Hematopoietic multipotent progenitor cell treated with erythropoietin and hydrocortisone succinate and interleukin-3 and kit ligand, for 6 days (in vitro differentiated cells): ENCODE measurements around the gene ACTL6B.

Experiments
- DNase-seq: peaks from one replicate; pipeline ENCODE4 v3.0.0-alpha.2; 2015

ACTL6B gene

DNA sequence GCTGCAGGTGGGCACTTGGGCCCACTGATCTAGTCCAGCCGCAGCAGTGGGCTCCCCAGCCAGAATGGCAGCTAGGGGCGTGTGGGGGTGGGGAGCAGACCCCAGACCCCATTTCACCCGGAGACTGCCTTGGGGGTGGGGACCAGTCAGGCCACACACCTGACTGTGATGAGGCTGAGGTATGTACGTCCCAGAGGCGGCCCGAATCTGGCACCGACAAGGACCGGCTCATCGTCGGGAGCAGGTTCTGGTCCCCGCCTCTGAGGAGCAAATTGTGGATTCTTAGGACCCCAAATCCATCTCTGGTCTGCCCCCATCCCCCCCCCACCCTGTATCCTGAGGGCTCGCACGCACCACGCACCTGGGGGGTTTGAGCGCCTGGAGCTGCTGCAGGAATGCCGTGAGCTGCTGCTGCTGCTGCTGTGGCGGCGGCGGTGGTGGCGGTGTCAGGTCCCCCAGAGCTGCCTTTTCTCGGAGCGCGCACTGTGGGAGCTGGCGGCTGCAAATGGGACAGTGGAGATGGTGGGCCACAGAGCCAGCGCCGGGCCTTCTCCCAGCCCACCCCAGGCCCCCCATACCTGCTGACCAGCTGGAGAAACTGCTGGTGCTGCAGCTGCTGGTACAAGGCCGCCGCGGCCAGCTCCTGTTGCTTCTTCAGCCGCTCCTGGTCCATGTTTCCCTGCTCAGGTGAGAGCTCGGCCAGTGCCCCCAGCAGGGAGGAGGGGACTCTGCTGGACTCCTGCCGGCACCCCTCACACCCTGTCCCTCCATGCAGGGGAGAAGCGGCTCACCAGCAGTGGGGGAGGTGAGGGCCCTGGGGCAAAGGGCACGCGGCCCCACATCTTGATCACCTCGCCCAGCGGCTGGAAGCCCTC, 27.6 kb upstream of the ACTL6B start:
- no peak for DNase-seq

DNA sequence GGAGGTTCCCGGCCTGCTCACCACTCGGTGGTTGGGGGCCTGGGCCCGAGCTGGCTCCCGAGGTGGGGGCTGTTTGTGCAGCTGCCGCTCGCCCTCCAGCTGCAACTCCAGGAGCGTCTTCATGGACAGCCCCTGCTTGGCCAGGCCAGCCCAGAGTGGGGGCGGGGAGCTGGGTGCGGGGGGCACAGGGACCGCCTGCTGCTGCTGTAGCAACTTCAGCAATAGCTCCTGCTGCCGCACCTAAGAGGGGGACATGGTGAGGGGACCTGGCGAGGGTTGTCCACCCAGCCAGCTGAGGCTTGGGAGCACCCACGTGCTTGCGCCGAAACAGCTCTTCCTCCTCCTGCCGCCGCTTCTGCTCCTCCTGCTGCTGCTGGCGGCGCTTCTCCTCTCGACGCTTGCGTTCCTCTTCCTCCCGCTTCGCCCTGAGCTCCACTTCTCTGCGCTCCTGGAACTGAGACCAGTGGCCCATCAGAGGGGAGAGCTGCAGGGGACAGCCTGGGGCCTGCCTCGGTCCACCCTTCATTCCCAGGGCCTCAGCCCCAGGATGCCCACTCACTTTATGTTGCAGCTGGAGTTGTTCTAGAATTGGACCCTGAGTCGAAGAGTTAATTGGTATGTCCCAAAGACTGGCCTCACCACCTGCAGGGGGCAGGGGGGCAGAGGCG, 26.9 kb upstream of the ACTL6B start:
- DNase-seq = no peak

DNA sequence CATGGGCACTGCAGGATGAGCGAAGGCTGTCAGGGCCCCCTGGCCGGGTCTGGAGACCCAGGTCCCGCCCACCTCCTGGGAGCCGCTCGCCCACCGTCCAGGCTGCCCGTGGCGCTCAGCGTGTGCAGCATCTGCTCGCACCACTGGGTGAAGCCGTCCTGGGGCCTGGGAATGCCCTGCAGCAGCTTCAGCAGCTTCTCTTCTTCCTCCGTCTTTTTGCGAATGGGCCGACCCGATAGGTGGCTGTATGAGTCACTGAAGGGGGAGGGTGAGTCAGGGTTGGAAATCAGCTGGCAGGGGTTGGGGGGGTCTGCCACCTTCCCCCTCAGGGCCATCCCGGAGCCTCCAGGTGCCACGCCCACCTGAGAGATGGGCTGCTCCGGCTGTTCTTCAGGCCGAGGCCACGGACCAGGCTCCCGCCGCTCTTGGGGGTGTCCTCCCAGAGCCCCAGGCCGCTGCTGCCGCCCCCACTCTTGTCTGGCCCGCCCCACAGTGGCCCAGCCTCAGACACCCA, 26.0 kb upstream of the ACTL6B start:
- peak; percentile 19 for DNase-seq

- DNase-seq = peak; percentile 10
Observed at GRCh38 chr7:100681491-100682227, 25.4 kb upstream of the ACTL6B start.

- DNase-seq = peak; percentile 50
Observed at GRCh38 chr7:100680576-100681271, 24.5 kb upstream of the ACTL6B start.

DNA sequence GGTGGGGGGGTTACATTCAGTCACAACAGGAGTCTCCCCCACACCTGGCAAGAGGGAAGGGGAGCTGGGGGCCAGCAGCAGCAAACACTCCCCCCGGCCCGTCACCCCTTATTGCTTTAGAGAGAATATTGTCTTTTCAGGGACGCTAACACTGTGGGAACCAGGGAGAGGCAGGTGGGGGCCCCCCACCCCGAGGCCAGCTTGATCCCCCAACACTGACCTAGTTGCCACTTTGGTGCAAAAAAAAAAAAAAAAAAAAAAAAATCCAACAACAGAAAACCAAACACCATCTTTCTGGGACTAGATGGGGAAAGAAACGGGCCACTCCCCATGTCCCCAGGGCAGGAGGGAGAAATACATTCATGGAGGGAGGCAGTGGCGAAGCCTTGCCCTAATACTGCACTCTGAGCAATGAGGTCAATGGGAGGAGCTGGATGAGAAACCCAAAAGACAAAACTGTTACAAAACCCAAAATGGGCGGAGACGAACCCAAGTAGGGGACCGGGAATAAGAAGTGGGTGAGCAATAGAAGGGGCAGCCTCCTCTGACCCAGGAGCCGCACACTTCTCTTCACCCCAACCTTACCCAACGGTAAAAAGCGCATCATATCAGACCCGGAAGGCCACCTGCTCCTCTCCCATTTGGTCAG, 23.8 kb upstream of the ACTL6B start:
- DNase-seq = peak; percentile 63

- DNase-seq = peak; percentile 8
Observed at GRCh38 chr7:100679129-100679926, 23.1 kb upstream of the ACTL6B start.

DNA sequence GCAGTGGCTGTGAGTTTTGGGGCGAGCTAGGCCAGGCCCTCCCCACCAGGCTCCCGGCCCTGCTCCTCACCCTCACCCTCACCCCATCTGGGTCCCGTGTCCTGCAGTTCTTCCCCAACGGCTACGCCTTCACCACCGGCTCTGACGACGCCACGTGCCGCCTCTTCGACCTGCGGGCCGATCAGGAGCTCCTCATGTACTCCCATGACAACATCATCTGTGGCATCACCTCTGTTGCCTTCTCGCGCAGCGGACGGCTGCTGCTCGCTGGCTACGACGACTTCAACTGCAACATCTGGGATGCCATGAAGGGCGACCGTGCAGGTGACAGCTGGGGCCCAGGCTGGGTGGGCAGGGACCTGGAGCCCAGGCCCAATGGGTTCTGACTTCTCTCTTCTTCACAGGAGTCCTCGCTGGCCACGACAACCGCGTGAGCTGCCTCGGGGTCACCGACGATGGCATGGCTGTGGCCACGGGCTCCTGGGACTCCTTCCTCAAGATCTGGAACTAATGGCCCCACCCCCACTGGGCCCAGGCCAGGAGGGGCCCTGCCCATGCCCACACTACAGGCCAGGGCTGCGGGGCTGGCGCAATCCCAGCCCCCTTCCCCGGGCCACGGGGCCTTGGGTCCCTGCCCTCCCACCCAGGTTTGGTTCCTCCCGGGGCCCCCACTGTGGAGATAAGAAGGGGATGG, 22.2 kb upstream of the ACTL6B start:
- peak; percentile 19 for DNase-seq

DNA sequence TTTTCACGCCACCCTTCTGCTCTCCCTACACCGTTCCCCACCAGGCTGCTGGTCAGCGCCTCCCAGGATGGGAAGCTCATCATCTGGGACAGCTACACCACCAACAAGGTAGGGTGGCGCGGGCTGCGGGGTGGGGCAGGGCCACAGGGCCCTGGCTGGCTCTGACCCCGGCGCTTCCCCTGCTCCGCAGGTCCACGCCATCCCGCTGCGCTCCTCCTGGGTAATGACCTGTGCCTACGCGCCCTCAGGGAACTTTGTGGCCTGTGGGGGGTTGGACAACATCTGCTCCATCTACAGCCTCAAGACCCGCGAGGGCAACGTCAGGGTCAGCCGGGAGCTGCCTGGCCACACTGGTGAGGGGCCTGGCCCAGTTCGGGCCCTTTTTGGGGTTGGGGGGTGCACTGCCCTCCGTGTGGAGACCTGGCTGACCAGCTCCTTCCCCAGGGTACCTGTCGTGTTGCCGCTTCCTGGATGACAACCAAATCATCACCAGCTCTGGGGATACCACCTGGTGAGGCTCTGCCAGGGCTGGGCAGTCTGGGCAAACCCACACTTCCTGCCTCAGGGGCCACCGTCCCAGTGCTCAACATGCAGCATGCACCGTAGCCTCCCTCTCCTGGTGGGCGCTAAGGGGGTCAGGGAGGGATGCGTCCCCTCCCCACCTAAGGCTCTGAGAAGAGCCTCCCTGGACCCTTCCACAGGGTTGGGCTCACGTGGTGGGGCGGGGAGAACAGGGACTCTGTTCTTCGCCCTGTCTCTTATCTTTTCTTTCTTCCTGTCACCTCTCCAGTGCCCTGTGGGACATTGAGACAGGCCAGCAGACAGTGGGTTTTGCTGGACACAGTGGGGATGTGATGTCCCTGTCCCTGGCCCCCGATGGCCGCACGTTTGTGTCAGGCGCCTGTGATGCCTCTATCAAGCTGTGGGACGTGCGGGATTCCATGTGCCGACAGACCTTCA, 21.3 kb upstream of the ACTL6B start:
- DNase-seq = peak; percentile 24

DNA sequence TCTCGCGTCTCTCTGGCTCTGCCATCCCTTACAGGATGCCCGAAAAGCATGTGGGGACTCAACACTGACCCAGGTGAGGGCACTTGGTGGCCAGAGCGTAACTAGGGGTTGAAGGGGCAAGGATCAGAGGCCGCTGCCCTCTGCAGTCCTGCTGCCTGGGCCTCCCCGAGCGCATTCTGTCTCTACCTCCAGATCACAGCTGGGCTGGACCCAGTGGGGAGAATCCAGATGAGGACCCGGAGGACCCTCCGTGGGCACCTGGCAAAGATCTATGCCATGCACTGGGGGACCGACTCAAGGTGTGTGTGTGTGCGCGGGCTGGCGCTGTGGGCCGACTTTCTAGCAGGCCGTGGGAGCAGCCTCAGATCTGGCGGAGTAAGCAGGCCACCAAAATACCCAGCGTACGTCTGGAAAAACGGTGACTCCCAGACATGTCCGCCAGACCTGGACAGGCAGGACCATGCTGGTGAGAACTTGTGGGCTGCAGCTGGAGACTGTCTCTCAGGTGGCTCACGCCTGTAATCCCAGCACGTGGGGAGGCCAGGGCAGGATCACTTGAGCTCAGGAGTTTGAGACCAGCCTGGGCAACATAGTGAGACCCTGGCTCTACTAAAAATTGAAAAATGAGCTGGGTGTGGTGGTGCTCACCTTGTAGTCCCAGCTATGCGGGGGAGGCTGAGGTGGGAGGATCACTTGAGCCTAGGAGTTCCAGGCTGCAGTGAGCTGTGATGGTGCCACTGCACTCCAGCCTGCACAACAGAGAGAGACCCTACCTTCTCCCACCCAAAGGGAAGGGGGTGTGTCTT, 20.5 kb upstream of the ACTL6B start:
- DNase-seq = no peak

DNA sequence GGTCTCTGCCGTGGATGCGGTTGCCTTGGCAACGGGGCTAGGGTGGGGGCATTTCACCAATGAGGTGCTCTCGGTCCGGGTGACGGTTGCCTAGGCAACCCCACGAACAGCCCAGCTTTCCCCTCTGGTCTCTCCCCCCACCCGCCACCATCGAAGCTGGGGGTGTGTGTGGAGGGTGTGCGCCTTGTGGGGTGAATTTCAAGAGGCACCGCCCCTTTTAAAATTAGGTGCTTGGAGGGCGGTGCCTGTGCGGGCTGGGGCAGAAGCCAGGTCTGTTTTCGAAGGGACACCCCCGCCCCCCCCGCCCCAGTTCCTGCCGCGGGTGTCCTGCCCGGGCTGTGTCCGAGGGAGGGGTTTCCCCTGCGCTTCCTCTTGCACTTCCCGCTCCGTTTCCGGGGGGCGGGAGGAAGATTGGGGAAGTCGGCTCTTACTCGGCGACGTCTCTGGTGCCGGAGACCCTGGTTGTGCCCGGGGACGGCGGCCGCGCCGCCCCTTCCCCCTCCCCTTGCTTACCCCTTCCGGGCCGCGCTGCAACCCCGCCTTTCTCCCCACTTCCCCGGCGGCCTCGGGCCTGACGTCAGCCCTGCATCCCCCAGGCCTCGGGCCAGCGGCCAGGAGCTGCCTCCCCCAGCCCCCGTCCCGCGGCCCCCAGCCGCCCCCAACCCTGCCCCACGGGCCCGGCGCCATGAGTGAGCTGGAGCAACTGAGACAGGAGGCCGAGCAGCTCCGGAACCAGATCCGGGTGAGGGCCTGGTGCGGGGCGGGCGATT, 19.5 kb upstream of the ACTL6B start:
- DNase-seq = peak; percentile 92

- DNase-seq = no peak
Observed at GRCh38 chr7:100675105-100675451, 18.8 kb upstream of the ACTL6B start.

- DNase-seq = peak; percentile 56
Observed at GRCh38 chr7:100674411-100675104, 18.3 kb upstream of the ACTL6B start.

DNA sequence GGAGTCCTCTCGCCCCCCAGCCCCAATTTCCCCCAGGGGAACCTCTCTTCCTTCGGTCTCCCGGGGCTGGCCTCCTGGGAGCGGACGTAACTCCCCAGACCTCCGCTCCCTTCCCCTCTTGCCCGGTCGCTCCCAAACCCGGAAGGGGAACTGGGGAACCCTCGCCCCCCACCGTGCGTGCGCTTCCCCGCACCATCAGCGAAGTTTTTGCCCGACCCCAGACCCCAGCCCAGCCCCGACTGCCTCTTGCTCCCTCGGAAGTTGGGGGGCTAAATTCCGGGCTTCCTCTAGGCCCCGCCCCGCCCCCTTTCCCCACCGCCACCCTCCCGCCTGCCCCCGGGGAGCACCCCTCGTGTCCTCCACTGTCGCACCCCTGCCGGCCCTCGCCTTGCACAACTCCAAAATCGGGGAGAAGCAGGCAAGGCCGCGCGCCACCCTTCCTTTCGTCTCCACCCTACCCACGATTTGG, 17.7 kb upstream of the ACTL6B start:
- peak; percentile 70 for DNase-seq

DNA sequence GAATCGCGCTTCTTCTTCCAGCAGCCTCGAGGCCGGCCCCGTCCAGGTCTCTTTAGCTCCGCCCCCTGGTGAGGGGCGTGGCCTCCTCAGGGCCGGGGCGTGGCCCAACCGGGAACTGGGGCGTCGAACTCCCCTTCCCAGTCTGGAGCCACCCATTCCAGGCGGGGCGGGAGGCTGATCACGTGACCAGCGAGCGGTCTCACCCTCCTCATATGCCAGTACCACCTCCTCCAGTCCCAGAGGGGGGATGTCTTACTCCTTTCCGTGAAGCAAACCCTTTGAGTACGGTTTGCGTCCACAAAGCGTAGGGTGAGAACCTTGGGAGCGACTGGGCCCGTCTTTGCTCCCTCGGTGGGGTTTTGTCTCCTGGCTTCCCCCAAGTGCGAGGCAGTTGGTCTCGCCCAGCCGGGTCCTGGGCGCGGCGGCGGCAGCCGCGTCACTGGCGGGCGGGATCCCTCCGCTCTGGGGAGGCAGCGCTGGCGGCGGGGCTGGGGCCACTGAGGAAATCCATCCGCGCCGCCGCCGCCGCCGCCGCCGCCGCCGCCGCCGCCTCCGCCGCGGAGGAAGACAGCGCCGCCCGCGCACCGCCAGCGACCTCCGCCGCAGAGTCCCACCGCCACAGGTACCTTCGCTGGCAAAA, 17.2 kb upstream of the ACTL6B start, which contains the start of gene GNB2:
Gene GNB2, plus strand, starts transcription at position 439 of the 640 bp plus-strand sequence. CDS start 2,526 bp downstream, outside the sequence.
- peak; percentile 98 for DNase-seq
